Activated T-helper 9 cell treated with anti-CD3 and anti-CD28 coated beads, Interleukin-2, amount 50 U/mL, for 16 hours (primary cell): ENCODE measurements around the gene EPG5.

ENCODE experiments used
- DNase-seq: peaks from one replicate; pipeline ENCODE4 v3.0.0-alpha.2; 2020; ENCODE audit warnings: low read depth

EPG5 gene

DNA sequence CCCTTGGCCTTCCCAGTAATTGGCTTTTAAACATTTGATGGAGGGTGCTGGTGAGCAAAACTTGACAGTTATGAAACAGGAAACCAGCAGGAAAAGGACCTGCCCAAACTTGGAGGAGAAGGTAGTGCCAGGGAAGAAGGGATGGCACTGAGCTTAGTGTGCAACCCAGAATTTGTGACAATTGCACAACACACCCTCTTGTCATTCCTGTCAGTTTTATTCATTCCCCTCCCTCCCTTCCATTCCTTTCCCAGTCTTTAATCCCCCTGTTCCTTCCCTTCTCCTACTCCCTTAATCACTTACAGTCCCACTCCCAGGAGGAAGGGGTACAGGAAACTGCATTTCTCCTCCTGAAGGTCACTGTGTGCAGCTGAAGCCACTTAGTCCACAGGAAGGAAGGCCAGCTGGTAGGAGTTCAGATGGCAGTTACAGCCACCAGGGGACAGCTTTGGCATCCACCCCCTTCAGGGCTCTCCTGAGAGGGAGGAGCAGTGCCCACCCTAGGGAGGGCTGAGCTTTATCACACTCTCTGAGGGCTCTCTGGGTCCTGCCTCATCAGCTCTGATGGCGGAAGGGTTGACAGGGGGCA lies 165.6 kb downstream of the EPG5 start:
- no peak for DNase-seq
